Omental fat pad (tissue), 4 donors: ENCODE measurements around the gene IL31. TPM values are rescaled to one million over a fixed set of nuclear protein-coding genes. Genes with fewer than 3 reads are reported as not detected.

ENCODE experiments used
- ATAC-seq: fragments of 150-250 bp; one replicate; pipeline ENCODE4 v1.9.1; 2016; ENCODE audit warnings: mild to moderate bottlenecking, moderate library complexity; ENCODE audit not compliant: low FRiP score
- DNase-seq: peaks from one replicate; pipeline ENCODE4 v3.0.0-alpha.2; 2019; ENCODE audit warnings: low spot score
- CTCF ChIP-seq, 3 donors: fragments of 450-650 bp; IDR thresholded peaks; one replicate each; pipeline ENCODE4 v1.5.1; 2016 to 2017; ENCODE audit warnings: antibody characterized with exemption in 3 of 3, mild to moderate bottlenecking in 3 of 3, moderate library complexity in 2 of 3
- total RNA-seq, 4 donors: library from RNA; depleted of rRNA; stranded (reverse); fragments of >200 nt; gene quantifications; one replicate each; pipeline ENCODE4 v1.1.0, GENCODE V29; 2016

IL31 gene
- total RNA-seq, 4 donors from 2014 or later, result not detected

- DNase-seq, result no peak
- no peak for TF ChIP-seq CTCF (IDR thresholded peaks at IDR 0.05)
- no peak for ATAC-seq
These were observed 7.3 kb downstream of the IL31 start for GRCh38 chr12:122166422-122167349.

GRCh38 chr12:122162976-122163375, 11.0 kb downstream of the IL31 start:
- no peak for TF ChIP-seq CTCF (IDR thresholded peaks at IDR 0.05)
- ATAC-seq, result no peak
- no peak for DNase-seq

- ATAC-seq, result no peak
These were observed 12.3 kb downstream of the IL31 start for GRCh38 chr12:122161682-122162081.

GRCh38 chr12:122160761-122161160, 13.3 kb downstream of the IL31 start:
- no peak for ATAC-seq
- no peak for DNase-seq
- TF ChIP-seq CTCF (IDR thresholded peaks at IDR 0.05), result no peak

More at GRCh38 chr12:122161682-122162081, 12.3 kb downstream of the IL31 start:
- TF ChIP-seq CTCF (IDR thresholded peaks at IDR 0.05), result no peak
- DNase-seq, result no peak

- no peak for TF ChIP-seq CTCF (IDR thresholded peaks at IDR 0.05)
- ATAC-seq, result no peak
- DNase-seq, result no peak
These were observed 14.1 kb downstream of the IL31 start for GRCh38 chr12:122159882-122160281.

- no peak for TF ChIP-seq CTCF (IDR thresholded peaks at IDR 0.05)
- ATAC-seq (no peak), DNase-seq (no peak)
These were observed 15.2 kb downstream of the IL31 start for GRCh38 chr12:122158700-122159285.
